ENCODE data around the gene KRTAP4-11. TPM values are rescaled to one million over a fixed set of nuclear protein-coding genes. Genes with fewer than 3 reads are reported as not detected.
"Not testable (repeated sequence)": the region's sequence is repeated elsewhere in the genome, so short reads cannot be mapped to it uniquely, and the experiment has no call there.

KRTAP4-11 gene
- total and polyA plus RNA-seq, 5 donors from 2014 or later = not detected

DNA sequence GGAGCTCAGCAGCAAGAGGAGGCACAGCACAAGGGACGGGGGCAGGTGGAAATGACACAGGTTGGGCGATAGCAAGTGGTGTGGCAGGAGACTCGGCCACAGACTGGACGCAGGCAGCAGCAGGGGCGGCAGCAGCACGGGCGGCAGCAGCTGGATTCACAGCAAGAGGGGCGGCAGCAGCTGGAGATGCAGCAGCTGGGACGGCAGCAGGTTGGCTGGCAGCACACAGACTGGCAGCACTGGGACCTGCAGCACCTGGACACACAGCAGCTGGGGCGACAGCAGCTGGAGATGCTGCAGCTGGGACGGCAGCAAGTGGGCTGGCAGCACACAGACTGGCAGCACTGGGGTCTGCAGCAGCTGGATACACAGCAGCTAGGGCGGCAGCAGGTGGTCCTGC, 21.7 kb upstream of the KRTAP4-11 start:
- H3K36me3 Mint-ChIP-seq; DNase-seq; H3K4me1 Mint-ChIP-seq; H3K27ac Mint-ChIP-seq; H3K27me3 ChIP-seq (ENCODE audit: control insufficient read depth, insufficient read depth, low read length); H3K4me3 ChIP-seq (ENCODE audit: low read depth, low read length); H3K27ac ChIP-seq (ENCODE audit: insufficient read depth, low read length, poor library complexity, severe bottlenecking); H3K4me3 Mint-ChIP-seq; H3K4me1 ChIP-seq (ENCODE audit: control insufficient read depth, insufficient read depth, low read length, poor library complexity, severe bottlenecking); ATAC-seq (ENCODE audit: low read depth in 2 of 2); H3K36me3 ChIP-seq (ENCODE audit: control insufficient read depth, insufficient read depth, low read length): not testable (repeated sequence)
- H3K9me3 Mint-ChIP-seq = peaks cover 6 to 26% (median 14%) of the 10 kb centered on the region in 7 donors
- H3K27me3 Mint-ChIP-seq = peaks cover 10% of the 10 kb centered on the region
- peaks cover 9 to 12% of the 10 kb centered on the region in 2 experiments for H3K9me3 ChIP-seq (ENCODE audit: control insufficient read depth in 2 of 2, low read length in 2 of 2)

DNA sequence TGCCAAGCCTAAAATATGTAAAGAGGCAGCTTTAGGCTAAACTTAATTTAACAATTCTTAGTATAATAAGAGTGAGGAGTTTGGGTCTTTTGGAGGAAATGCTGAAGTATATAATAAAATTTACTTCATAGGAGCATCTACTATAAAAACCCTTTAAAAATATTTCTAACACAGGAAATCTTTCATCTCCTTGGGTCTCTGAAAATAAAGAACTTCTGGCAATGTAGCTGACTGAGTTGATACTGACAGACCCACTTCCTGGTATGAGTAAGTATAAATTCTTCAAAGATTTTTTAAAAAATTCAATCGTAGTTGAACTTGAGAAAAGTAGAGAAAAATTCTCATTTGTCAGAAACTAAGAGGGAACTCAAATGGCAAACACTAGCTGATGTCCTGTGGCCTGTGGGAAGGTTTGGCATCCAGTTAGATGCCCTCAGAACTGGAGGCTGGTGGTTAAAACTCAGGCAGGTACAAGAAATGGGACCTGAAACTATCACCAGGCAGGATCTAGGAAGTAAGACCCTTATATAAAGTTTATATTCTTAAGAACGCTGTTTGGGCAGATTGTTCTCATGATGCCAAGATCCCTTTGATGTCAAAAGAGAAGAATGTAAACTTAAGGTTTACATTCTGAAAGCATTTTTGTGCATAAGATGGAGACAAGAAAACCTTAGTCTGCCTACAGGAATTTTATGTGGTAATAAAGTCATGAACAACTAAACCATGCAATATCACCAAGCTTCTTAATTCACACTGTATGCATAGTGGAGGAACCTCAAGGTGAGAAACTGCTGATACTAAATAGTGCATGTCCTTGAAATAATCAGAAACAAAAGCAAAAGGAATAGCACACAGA, 15.9 kb upstream of the KRTAP4-11 start:
- Mint-ChIP-seq H3K4me3 (peak overlapping the region in 2 of 4 donors; percentile 71 to 76), H3K27ac (peak overlapping the region; percentile 2 to 93 (median 87))
- H3K27ac ChIP-seq (ENCODE audit: insufficient read depth, low read length, poor library complexity, severe bottlenecking) = no peak overlapping the region

DNA sequence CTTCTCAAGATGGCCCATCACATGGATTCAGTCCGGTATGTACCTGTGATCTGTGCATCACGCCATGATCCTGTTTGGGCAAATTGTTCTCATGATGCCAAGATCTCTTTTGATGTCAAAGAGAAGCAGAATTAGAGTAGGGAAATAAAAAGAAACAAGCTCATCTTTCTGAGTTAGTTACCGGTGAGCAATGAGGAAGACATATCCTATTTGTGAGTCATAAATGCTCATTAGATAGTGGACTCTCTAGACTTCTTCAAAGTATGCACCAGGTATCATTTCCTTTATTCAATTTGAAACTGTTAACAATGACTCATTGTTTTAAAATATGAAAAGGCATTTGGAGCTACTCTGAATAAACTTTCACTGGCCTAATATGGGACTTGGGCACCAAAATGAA, 13.8 kb upstream of the KRTAP4-11 start:
- DNase-seq (no peak), ATAC-seq (ENCODE audit: low read depth in 2 of 2) (no peak)
- H3K27me3 ChIP-seq (ENCODE audit: control insufficient read depth, insufficient read depth, low read length) = peaks cover 2% of the 10 kb centered on the region
- H3K36me3 Mint-ChIP-seq = no peaks in the 10 kb centered on the region
- no peaks in the 10 kb centered on the region for H3K36me3 ChIP-seq (ENCODE audit: control insufficient read depth, insufficient read depth, low read length)
- H3K9me3 Mint-ChIP-seq = peaks cover 0 to 5% (median 0%) of the 10 kb centered on the region in 7 donors
- H3K4me3 Mint-ChIP-seq = no peak overlapping the region
- H3K9me3 ChIP-seq (ENCODE audit: control insufficient read depth in 2 of 2, low read length in 2 of 2) = no peaks in the 10 kb centered on the region
- no peak overlapping the region for H3K4me3 ChIP-seq (ENCODE audit: low read depth, low read length)
- H3K27ac ChIP-seq (ENCODE audit: insufficient read depth, low read length, poor library complexity, severe bottlenecking) = no peak overlapping the region
- peaks cover 25% of the 10 kb centered on the region for H3K27me3 Mint-ChIP-seq
- H3K4me1 Mint-ChIP-seq = peaks cover 0 to 42% (median 6%) of the 10 kb centered on the region in 4 donors
- peak overlapping the region in 1 of 3 donors; percentile 32 for H3K27ac Mint-ChIP-seq
- H3K4me1 ChIP-seq (ENCODE audit: control insufficient read depth, insufficient read depth, low read length, poor library complexity, severe bottlenecking) = peaks cover 3% of the 10 kb centered on the region

More for the DNA sequence above, 15.9 kb upstream of the KRTAP4-11 start:
- no peak for ATAC-seq (ENCODE audit: low read depth in 2 of 2)
- no peaks in the 10 kb centered on the region for H3K36me3 Mint-ChIP-seq
- H3K27me3 Mint-ChIP-seq = peaks cover 25% of the 10 kb centered on the region
- peaks cover 2% of the 10 kb centered on the region for H3K27me3 ChIP-seq (ENCODE audit: control insufficient read depth, insufficient read depth, low read length)
- H3K9me3 ChIP-seq (ENCODE audit: control insufficient read depth in 2 of 2, low read length in 2 of 2) = no peaks in the 10 kb centered on the region
- no peak overlapping the region for H3K4me3 ChIP-seq (ENCODE audit: low read depth, low read length)
- H3K9me3 Mint-ChIP-seq = peaks cover 0 to 5% (median 0%) of the 10 kb centered on the region in 7 donors
- DNase-seq = peak in 1 of 3 donors; percentile 23
- H3K4me1 ChIP-seq (ENCODE audit: control insufficient read depth, insufficient read depth, low read length, poor library complexity, severe bottlenecking) = peaks cover 3% of the 10 kb centered on the region
- peaks cover 0 to 40% (median 6%) of the 10 kb centered on the region in 4 donors for H3K4me1 Mint-ChIP-seq
- no peaks in the 10 kb centered on the region for H3K36me3 ChIP-seq (ENCODE audit: control insufficient read depth, insufficient read depth, low read length)

DNA sequence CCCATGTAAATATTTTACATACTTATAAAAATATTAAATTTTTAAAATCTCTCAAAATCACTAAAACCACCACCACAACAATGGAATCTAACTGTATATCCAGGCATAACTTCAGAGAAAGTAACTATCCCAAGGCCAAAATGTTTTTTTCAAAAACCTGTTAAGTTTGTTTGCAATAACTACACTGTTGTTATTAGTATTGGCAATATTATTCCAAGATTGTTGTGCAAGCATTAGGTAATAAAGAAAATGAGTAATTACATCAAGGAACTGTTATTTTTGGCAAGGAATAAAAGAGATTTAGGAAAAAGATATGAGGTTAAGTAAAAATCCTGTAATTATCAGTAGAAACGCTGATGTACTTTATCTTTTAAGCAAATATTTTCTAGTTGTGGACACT, 9.2 kb upstream of the KRTAP4-11 start:
- no peaks in the 10 kb centered on the region for H3K4me1 ChIP-seq (ENCODE audit: control insufficient read depth, insufficient read depth, low read length, poor library complexity, severe bottlenecking)
- Mint-ChIP-seq H3K4me1 (peaks cover 0 to 55% (median 10%) of the 10 kb centered on the region in 4 donors), H3K27me3 (peaks cover 40% of the 10 kb centered on the region), H3K4me3 (no peak overlapping the region), H3K9me3 (no peaks in the 10 kb centered on the region), H3K36me3 (no peaks in the 10 kb centered on the region), H3K27ac (no peak overlapping the region)
- peaks cover 0 to 1% of the 10 kb centered on the region in 2 experiments for H3K9me3 ChIP-seq (ENCODE audit: control insufficient read depth in 2 of 2, low read length in 2 of 2)
- DNase-seq = no peak
- H3K36me3 ChIP-seq (ENCODE audit: control insufficient read depth, insufficient read depth, low read length) = no peaks in the 10 kb centered on the region
- no peak overlapping the region for H3K27ac ChIP-seq (ENCODE audit: insufficient read depth, low read length, poor library complexity, severe bottlenecking)
- peaks cover 2% of the 10 kb centered on the region for H3K27me3 ChIP-seq (ENCODE audit: control insufficient read depth, insufficient read depth, low read length)
- H3K4me3 ChIP-seq (ENCODE audit: low read depth, low read length) = no peak overlapping the region
- ATAC-seq (ENCODE audit: low read depth in 2 of 2) = no peak

DNA sequence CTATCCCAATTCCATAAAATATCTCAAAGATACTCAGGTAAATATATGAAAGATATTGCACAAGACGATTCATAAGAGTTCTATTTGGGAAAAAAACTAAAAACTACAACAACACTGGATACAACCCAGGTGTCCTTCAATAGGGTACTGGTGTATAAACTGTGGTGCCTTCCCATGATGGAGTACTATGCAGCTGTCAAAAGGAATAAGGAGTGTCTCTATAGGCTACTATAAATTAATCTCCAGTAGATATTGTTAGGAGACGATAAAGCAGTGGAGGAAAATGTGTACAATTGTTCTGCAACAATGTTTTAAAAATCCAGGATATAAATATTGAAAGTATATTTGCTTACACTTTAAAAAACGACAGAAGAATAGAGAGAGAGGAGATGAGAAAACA, 8.2 kb upstream of the KRTAP4-11 start:
- DNase-seq (no peak), ATAC-seq (ENCODE audit: low read depth in 2 of 2) (no peak)
- Mint-ChIP-seq H3K27ac (peak overlapping the region in 2 of 3 donors; percentile 17 to 23), H3K4me1 (peaks cover 0 to 46% (median 8%) of the 10 kb centered on the region in 4 donors), H3K9me3 (no peaks in the 10 kb centered on the region), H3K36me3 (no peaks in the 10 kb centered on the region), H3K27me3 (peaks cover 33% of the 10 kb centered on the region), H3K4me3 (no peak overlapping the region)
- Histone ChIP-seq H3K27ac (ENCODE audit: insufficient read depth, low read length, poor library complexity, severe bottlenecking) (no peak overlapping the region), H3K9me3 (ENCODE audit: control insufficient read depth in 2 of 2, low read length in 2 of 2) (peaks cover 0 to 1% of the 10 kb centered on the region in 2 experiments), H3K36me3 (ENCODE audit: control insufficient read depth, insufficient read depth, low read length) (no peaks in the 10 kb centered on the region), H3K4me1 (ENCODE audit: control insufficient read depth, insufficient read depth, low read length, poor library complexity, severe bottlenecking) (no peaks in the 10 kb centered on the region), H3K4me3 (ENCODE audit: low read depth, low read length) (no peak overlapping the region), H3K27me3 (ENCODE audit: control insufficient read depth, insufficient read depth, low read length) (peaks cover 6% of the 10 kb centered on the region)

DNA sequence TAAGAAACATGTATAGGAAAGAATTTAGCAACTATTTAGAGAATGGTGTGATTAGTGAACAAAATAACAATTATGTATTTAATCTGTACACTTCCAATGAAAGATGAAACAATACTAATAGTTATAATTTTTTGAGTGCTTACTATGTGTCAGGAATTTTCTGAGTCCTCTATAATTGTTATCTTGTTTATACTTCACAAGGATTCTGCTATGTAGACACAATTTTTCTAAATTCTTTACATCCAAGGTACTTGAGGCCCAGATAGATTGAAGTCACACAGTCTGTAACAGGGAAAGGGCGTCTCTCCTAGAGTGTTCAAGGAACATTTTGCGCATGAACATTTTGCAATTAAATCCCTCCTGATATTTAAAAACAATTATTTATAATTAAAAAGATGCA, 6.9 kb upstream of the KRTAP4-11 start:
- Histone ChIP-seq H3K36me3 (ENCODE audit: control insufficient read depth, insufficient read depth, low read length) (no peaks in the 10 kb centered on the region), H3K4me1 (ENCODE audit: control insufficient read depth, insufficient read depth, low read length, poor library complexity, severe bottlenecking) (peaks cover 6% of the 10 kb centered on the region), H3K27ac (ENCODE audit: insufficient read depth, low read length, poor library complexity, severe bottlenecking) (no peak overlapping the region), H3K9me3 (ENCODE audit: control insufficient read depth in 2 of 2, low read length in 2 of 2) (peaks cover 0 to 1% of the 10 kb centered on the region in 2 experiments), H3K4me3 (ENCODE audit: low read depth, low read length) (no peak overlapping the region), H3K27me3 (ENCODE audit: control insufficient read depth, insufficient read depth, low read length) (peaks cover 5% of the 10 kb centered on the region)
- Mint-ChIP-seq H3K4me1 (peaks cover 5 to 45% (median 13%) of the 10 kb centered on the region in 4 donors), H3K4me3 (no peak overlapping the region), H3K27me3 (peaks cover 36% of the 10 kb centered on the region), H3K36me3 (no peaks in the 10 kb centered on the region), H3K9me3 (peaks cover 0 to 4% (median 0%) of the 10 kb centered on the region in 7 donors), H3K27ac (no peak overlapping the region)
- ATAC-seq (ENCODE audit: low read depth in 2 of 2) (no peak), DNase-seq (no peak)

DNA sequence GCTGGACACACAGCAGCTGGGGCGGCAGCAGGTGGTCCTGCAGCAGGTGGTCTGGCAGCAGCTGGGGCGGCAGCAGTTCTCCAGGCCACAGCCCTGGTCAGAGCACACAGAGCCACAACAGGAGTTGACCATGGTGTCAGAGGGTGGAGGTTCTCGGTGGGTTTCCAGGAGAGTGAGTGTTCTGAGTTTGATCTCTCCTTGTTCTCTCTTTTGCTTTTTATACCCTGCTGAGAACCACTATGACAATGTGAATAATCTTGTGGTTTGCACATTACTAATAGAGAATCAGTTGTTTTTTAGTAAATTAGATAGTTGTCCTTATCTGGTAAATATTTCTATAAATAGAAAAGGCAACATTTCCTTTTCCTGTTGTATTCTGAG, 5.8 kb upstream of the KRTAP4-11 start, which contains the start of gene KRTAP4-12:
Gene KRTAP4-12 (minus strand): TSS at position 192 of the 381 bp plus-strand sequence. CDS start 60 bp downstream, at position 132.
- H3K27ac ChIP-seq (ENCODE audit: insufficient read depth, low read length, poor library complexity, severe bottlenecking); H3K27me3 ChIP-seq (ENCODE audit: control insufficient read depth, insufficient read depth, low read length); H3K36me3 Mint-ChIP-seq; H3K4me1 ChIP-seq (ENCODE audit: control insufficient read depth, insufficient read depth, low read length, poor library complexity, severe bottlenecking); H3K9me3 Mint-ChIP-seq; ATAC-seq (ENCODE audit: low read depth in 2 of 2); H3K4me3 ChIP-seq (ENCODE audit: low read depth, low read length); H3K36me3 ChIP-seq (ENCODE audit: control insufficient read depth, insufficient read depth, low read length); H3K9me3 ChIP-seq (ENCODE audit: control insufficient read depth in 2 of 2, low read length in 2 of 2); DNase-seq: not testable (repeated sequence)
- H3K4me1 Mint-ChIP-seq = peaks cover 7 to 43% (median 16%) of the 10 kb centered on the region in 4 donors
- H3K27ac Mint-ChIP-seq = peak within 1 kb of the TSS in 2 of 3 donors; percentile 20 to 29
- peak within 1 kb of the TSS in 2 of 4 donors; percentile 13 to 62 for H3K4me3 Mint-ChIP-seq
- H3K27me3 Mint-ChIP-seq = peaks cover 38% of the 10 kb centered on the region

Data from CD4-positive, CD25-positive, alpha-beta regulatory T cell (primary cell).